Left cardiac atrium (tissue), 4 donors: ENCODE measurements around the gene PRTFDC1. TPM values are rescaled to one million over a fixed set of nuclear protein-coding genes. Genes with fewer than 3 reads are reported as not detected.
"Not testable (repeated sequence)": the region's sequence is repeated elsewhere in the genome, so short reads cannot be mapped to it uniquely, and the experiment has no call there.

Source experiments
- ATAC-seq, 2 donors: fragments of 200-7000 bp; cut with Tn5 transposase; one replicate each; pipeline ENCODE4 v1.9.1; 2020; ENCODE audit warnings: mild to moderate bottlenecking in 2 of 2, moderate library complexity in 2 of 2
- DNase-seq: peaks from one replicate; pipeline ENCODE4 v3.0.0-alpha.2; 2020
- intact Hi-C, 2 donors: fragments of 100-400 bp; cut with DNase I; formaldehyde crosslinking; loops; one replicate each; pipeline versions ENCODE4 v1.14.1 to v1.15.1; 2022 to 2023
- total RNA-seq, 2 donors: library from RNA; stranded (reverse); fragmentation: NEBNext Ultra II Directional; extraction: Animal tissue kit (Norgen Biotek cat#: 25700); gene quantifications; one replicate each; pipeline ENCODE4 v1.2.1, GENCODE V29; 2021
- donor health status: DM: no; HTN: yes; CAD: no.
- donor health status: DM: no; HTN: yes; CAD: no; lungs with severe emphysema.
- donor health status: DM: yes; HTN: yes; CAD: no.
- donor health status: Dilated cardiomyopathy.

The PRTFDC1 gene
- total RNA-seq, 2 donors from 2014 or later, result 6.3 to 6.6 TPM

DNA sequence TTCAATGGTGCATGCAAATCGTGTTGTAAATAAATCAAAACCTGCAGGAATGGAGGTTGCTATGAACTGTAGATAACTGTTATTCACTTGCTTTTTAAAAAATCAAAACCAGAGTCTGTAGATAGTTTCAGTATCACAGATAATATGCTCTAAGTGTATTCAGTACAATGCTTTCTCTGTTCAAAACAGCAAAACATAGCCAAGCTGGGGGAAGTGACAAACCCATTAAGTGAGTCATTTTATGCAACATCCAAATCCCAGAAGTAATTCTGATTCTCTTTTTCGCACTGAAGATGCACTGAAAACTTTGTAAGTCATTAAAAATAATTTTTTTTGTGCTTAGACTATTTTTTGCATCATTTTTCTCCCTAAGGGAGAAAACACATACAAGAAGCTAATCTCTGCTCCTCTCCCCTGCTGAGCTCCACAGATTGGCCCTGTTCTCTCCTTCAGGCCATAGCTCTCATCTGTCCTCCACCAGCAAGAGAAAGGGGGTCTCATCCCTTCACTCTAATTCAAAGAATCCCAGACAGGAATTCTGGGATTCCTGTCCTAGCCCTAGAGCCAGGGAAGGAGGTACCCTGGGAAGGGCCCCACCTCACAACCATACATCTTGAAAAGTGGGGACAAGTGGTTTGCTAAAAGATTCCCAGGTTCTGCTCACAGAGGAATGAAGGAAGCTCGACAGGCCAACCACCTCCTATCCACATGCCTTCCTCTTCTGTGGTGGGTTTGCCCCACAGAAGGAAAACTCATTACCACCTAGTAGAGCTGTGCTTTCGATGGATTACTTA is 4.9 kb downstream of the PRTFDC1 start:
- DNase-seq, result no peak
- intact Hi-C loops, result no loop called here
- ATAC-seq, result peak; percentile 17 to 55

DNA sequence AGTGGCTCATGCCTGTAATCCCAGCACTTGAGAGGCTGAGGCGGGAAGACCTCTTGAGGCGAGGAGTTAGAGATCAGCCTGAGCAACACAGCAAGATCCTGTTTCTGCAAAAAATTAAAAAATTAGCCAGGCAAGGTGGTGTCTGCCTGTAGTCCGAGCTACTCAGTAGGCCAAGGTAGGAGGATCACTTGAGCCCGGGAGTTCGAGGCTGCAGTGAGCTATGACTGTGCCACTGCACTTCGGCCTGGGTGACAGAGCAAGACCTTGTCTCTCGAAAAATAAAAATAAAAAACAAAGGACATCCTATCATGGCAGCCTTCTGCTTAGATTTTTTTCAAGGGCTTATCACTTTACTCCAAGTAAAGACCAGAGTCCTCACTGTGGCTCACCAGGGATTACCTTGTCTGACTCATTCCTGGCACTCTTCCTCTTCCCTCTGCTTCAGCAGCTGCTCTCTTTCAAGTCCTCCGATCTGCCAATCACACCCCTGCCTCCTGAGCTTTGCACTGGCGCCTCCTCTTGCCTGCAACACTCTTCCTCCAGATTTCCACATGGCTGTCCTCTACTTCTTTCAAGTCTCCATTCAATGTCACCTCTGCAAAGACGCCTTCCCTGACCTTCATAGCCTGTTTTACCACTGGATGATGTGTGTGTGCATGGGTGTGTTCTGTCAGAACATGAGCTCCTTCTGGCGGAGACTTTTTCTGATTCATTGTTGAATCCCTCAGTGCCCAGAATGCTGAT is 7.7 kb downstream of the PRTFDC1 start:
- intact Hi-C loops, result no loop called here
- no peak for DNase-seq
- peak; percentile 12 to 88 for ATAC-seq

DNA sequence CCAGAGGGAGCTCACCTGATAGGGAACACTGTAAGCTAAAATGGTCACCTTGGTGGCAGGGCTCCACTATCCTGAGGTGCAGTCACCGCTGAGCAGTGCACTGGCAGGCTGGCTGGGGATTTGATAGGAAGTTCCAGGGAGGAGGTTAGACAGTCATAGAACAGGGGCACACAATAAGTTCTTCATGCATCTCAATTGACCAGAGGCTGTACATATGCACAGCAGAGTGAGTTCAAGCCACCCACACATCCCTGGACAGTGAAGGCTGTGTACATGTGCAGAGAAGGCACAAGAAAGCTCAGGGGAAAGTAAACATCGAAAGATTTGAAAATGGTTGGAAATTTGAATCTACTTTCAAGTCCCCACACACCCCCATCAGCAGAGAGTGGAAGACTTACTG is 13.9 kb downstream of the PRTFDC1 start:
- intact Hi-C loops, result no loop called here
- ATAC-seq (no peak), DNase-seq (no peak)

DNA sequence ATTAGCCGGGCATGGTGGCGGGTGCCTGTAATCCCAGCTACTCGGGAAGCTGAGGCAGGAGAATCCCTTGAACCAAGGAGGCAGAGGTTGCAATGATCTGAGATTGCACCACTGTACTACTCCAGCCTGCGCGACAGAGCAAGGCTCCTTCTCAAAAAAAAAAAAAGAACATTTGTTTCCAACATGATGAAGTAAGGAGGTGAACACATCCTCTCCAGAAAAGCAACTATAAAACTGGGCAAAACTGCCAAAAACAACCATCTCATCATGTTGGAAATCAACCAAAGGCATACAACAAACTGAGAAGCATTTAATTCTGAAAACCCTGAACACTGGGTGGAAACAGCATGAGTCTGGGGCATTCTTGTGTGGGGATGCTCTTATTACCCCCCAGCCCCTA is 14.3 kb downstream of the PRTFDC1 start:
- intact Hi-C loops, result no loop called here
- DNase-seq, result no peak
- no peak for ATAC-seq

DNA sequence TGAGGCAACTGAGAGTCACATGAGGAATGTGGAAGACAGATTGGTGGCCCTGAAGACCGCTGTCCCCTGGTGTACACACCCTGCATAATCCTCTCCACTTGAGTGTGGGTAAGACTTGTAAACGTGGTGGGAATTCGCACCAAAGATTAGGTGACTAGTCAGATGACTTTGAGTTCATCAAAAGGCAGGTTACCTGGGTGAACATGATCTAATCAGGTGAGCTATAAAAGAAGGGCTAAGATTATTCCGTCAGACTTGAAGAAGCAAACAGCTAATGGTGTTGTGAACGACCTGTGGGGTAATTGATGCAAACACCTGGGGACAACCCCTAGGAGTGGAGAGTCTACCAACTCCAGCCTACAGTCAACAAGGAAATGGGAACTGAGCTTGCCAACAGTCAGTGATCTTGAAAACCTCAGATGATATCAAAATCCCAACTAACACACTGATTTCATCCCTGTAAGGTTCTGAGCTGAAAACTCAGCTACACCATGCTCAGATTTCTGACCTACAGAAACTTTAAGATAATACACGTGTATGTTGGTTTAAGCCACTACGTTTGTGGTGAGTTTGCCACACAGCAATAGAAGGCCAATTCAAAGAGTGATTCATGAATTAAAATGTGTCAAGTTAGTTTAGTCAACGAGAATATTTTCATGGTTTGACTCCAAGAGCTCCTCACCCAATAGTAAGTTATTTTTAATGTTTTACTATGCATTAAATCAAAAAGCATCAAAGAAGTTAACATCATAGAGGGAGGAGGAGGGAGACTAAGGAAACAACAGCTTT is 16.7 kb downstream of the PRTFDC1 start:
- intact Hi-C loops, result no loop called here
- DNase-seq (no peak), ATAC-seq (no peak)

DNA sequence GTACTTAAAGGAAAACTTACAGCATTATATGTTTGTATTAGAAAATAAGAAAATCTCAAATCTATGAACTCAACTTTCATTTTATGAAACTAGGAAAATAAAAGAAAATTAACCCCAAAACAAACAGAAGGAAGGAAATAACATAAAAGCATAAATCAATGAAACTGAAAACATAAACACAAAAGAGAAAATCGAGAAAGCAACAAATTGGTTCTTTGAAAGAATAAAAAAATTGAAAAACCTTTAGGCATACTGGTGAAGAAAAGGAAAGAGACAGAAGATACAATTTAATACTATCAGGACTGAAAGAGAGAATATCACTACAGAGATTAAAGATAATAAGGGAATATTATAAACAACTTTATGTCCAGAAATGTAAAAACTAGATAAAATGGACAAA is 21.2 kb downstream of the PRTFDC1 start:
- DNase-seq (no peak), ATAC-seq (no peak)
- intact Hi-C loops, result no loop called here

DNA sequence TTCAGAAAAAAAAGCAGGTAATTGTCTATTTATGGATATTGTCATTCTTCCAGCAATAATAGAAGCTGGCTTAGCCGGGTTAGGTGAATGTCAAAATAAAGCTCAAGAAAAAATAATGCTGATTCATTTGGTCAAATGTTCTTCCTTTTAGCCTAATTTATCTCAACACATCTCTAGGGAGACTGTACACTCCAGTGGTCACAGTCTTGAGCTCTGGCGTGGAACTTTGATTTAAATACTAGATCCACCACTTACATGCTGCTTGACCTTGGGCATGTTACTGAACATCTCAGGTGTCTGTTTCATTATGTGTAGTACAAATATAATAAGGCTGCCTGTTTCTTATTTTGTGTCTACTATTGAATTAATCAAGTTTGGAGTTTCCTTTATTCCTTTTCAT is 22.0 kb downstream of the PRTFDC1 start:
- no peak for DNase-seq
- no peak for ATAC-seq
- intact Hi-C loops, result no loop called here

DNA sequence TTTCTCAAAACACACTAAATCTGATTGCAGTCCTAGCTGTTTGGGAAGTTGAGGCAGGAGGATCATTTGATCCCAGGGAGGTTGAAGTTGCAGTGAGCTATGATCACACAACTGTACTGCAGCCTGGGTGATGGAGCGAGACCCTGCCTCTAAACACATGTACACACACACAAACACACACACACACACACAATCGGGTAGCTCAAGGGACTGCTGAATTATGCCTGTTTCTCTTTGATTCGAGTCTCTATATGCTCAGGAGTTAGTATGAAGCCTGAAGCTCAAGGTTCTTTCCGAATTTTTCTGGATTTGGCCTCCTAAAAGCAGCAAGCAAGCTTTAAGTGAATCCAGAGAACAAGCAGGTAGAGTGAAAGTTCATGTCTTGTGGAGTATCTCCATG is 22.5 kb downstream of the PRTFDC1 start:
- intact Hi-C loops, result no loop called here
- DNase-seq, result no peak
- no peak for ATAC-seq

DNA sequence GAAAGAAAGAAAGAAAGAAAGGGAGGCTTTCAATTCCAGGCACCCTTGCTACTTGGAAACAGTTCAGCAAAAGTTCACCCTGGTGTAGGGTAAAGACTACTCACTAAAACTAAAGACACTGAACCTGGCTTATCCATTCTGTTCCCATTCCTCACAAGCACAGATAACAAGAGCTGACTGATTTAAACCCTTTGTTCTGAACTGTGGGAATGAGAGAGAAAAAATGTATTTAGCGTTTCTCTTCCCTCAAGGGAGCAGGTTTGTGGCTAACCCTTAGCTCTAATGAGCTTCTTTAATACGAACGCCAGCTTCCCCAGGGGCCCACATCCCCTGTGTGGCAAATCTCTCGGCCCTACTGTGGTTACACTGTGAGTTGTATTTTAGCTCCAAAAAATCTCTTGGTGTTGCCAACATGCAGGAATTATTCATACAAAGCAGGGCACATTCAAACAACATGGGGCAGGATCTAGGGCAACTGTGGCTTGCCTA is 23.3 kb downstream of the PRTFDC1 start:
- peak; percentile 53 to 61 for ATAC-seq
- intact Hi-C loops, result no loop called here
- no peak for DNase-seq

DNA sequence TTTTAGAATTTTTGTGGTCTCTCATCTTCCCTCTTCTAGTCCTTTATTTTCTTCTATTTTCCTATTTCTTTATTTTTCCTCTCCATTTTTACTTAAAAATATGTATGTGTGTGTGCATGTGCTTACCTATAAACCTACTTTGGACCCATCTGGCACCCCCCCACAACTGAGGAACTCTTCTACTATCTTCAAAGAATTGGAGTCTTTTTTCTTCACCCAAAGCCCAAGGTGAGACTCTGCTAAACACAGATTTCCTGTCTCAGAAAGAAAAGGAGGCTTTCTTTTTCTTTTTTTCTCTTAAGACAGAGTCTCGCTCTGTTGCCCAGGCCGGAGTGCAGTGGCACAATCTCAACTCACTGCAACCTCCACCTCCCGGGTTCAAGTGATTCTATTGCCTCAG is 24.2 kb downstream of the PRTFDC1 start:
- DNase-seq (no peak), ATAC-seq (no peak)
- intact Hi-C loops, result no loop called here

DNA sequence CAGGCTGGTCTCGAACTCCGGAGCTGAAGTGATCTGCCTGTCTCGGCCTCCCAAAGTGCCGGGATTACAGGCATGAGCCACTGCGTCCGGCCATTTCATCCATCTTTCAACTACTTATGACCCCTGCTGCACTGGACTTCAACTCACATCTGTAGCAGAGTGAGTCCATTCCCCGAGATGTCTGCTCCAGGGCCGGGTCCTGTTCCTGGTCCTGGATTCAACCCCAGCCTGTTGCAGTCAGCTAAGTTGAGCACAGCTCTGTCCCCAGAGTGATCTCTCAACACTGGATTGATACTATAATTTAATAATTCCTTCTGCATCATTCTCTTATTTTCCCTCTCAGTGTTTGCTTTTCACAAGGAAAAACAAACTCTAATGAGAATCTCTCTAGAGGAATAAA is 25.8 kb downstream of the PRTFDC1 start:
- peak; percentile 43 to 76 for ATAC-seq
- peak; percentile 32 for DNase-seq
- intact Hi-C loops, result no loop called here

DNA sequence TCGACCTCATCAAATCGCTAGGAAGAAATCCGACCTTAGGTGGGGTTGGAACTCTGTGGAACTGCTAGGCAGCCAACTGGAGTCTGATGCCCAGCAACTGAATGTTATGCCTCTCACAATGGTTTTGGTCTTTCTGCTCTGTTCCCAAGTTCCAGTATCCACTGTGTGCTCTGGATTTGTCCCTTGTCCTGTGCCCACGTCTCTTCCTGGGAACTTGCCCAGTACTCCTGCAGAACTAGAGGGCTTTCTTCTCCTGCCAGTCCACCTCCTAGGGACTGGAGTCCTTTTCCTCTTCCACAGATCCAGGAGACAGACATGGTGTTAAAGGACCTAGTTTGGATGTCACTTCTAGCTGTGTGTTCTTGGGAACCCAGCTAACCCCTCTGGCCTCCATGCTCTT is 26.6 kb downstream of the PRTFDC1 start:
- no peak for DNase-seq
- intact Hi-C loops, result no loop called here
- ATAC-seq, result no peak

DNA sequence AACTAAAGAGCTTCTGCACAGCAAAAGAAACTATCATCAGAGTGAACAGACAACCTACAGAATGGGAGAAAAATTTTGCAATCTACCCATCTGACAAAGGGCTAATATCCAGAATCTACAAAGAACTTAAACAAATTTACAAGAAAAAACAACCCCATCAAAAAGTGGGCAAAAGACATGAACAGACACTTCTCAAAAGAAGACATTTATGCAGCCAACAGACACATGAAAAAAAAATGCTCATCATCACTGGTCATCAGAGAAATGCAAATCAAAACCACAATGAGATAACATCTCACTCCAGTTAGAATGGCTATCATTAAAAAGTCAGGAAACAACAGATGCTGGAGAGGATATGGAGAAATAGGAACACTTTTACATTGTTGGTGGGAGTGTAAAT is 27.9 kb downstream of the PRTFDC1 start:
- DNase-seq, intact Hi-C loops, ATAC-seq: not testable (repeated sequence)

DNA sequence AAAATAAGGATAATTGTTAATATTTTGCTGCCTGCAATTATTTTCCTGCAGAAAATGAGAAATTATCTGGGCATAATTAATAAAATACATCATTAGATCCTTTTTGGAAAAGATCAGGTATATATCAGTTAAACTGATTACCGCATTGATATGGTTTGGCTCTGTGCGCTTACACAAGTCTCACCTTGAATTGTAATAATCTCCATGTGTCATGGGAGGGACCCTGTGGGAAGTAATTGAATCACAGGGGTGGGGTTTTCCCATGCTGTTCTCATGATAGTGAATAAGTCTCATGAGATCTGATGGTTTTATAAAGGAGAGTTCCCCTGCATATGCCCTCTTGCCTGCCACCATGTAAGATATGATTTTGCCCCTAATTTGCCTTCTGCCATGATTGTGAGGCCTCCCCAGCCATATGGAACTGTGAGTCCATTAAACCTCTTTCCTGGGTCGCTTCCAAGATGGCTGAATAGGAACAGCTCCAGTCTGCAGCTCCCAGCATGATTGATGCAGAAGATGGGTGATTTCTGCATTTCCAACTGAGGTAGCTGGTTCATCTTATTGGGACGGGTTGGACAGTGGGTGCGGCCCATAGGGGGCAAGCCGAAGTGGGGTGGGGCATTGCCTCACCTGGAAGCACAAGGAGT is 30.1 kb downstream of the PRTFDC1 start:
- DNase-seq, intact Hi-C loops, ATAC-seq: not testable (repeated sequence)

DNA sequence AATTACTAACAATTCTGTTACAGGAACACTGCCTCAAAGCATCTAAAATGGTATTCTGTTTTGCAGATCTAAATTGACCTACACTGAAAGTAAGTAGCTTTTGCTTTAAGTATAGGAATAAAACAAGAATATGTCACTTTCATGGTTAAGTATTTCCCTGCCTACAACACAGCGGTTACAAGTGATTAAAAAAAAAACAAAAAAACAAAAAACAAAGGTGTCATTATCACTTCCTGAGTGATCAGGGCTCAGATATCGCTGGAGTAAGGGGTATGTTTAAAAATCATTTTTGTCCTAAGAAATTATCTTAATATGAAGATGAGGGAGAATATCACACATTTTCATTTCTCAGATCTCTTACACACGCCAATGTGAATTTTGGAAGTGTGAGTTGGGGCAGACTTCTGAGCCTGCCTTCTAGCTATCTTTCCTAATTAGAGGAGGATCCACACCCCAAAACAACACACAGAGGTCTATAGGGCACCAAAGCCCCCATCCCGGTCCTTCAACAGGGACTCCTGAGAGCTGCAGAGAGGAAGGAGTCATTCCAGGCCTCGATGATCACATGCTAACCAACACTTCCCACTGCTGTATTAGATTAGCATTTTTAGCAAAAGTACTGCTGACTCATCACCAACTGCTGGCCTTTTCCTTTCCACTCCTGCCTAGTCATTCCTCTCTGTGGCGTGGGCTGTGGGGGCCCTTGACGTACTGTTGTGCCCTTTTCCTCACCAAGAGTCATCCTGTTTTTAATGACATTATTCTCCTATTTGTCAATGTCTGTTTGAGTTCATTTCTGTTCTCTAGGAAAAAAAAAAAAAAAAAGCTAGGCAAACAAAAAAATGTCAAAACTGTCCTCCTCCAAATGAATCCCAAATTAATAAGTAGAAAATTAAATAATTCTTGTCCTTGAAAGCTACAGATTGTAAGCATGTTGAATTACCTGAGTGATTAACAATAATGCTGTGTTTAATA is 31.2 kb downstream of the PRTFDC1 start:
- DNase-seq (peak; percentile 69), ATAC-seq (peak; percentile 93 to 96)
- intact Hi-C loops, result no loop called here

DNA sequence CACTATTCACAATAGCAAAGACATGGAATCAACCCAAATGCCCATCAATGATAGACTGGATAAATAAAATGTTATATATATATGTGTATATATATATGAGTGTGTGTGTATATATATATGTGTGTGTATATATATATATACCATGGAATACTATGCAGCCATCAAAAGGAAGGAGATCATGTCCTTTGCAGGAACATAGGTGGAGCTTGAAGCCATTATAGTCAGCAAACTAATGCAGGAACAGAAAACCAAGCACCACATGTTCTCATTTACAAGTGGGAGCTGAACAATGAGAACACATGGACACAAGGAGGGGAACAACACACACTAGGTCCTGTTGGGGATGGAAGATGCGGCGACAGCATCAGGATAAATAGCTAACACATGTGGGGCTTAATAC is 32.2 kb downstream of the PRTFDC1 start:
- intact Hi-C loops, result not testable (repeated sequence)

DNA sequence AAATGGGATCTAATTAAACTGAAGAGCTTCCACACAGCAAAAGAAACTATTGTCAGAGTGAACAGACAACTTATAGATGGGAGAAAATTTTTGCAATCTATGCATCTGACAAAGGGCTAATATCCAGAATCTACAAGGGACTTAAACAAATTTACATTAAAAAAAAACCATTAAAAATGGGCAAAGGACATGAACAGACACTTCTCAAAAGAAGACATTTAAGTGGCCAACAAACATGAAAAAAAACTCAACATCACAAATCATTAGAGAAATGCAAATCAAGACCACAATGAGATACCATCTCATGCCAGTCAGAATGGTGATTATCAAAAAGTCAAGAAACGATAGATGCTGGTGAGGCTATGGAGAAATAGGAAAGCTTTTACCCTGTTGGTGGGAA is 32.8 kb downstream of the PRTFDC1 start:
- intact Hi-C loops, ATAC-seq, DNase-seq: not testable (repeated sequence)

More for the DNA sequence above, 32.2 kb downstream of the PRTFDC1 start:
- ATAC-seq, DNase-seq: not testable (repeated sequence)

DNA sequence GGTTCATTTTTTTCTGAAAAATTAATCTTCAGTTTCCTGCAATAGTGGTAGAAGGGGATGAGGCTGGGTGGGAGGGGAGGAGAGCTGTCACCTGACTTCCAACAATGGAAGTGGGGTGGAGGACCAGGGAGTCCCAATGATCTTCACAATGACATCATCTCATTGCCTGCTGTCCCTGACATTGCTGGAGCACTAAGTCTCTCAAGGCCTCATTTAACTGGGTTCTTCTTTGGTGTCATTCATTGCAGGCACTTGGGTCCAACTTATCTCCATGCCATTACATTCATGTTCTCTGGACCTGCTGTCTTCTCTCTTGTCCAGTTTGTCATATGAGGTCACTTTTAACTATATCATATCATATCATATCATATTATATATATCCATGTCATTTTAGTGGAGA is 34.4 kb downstream of the PRTFDC1 start:
- DNase-seq, result no peak
- ATAC-seq, result no peak
- intact Hi-C loops, result no loop called here
